ENCODE results near the gene TRIM72.

DNA sequence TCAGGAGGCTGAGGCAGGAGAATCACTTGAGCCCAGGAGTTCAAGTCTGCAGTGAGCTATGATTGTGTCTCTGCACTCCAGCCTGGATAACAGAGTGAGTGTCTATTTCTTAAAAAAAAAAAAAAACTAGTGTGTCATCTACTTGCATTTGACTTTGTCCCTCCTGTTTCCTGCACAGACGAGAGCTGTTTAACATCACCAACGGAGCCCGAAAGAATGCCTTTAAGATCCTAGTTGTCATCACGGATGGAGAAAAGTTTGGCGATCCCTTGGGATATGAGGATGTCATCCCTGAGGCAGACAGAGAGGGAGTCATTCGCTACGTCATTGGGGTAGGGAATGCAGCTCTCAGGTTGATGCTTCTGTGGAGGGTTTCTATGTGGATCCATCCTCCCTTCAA lies 59.3 kb downstream of the TRIM72 start:
- TF ChIP-seq POLR2AphosphoS5 (IDR thresholded peaks at IDR 0.05; ENCODE audit: borderline replicate concordance, low read depth, low read length) (no peak), EZH2 (IDR thresholded peaks at IDR 0.05) (no peak)
